Ishikawa (cell line): ENCODE results near the gene SPECC1.

Experiments
- CEBPB ChIP-seq: IDR thresholded peaks from 2 replicates; pipeline ENCODE4 v1.6.1; 2012
- CREB1 ChIP-seq: IDR thresholded peaks from 2 replicates; pipeline ENCODE4 v1.6.1; 2012; ENCODE audit warnings: low read depth
- EGR1 ChIP-seq: IDR thresholded peaks from 2 replicates; pipeline ENCODE4 v1.6.1; 2012
- EP300 ChIP-seq: IDR thresholded peaks from 2 replicates; pipeline ENCODE4 v1.6.1; 2012; ENCODE audit warnings: borderline replicate concordance
- FOXM1 ChIP-seq: IDR thresholded peaks from 2 replicates; pipeline ENCODE4 v1.6.1; 2012; ENCODE audit warnings: low read depth, borderline replicate concordance
- NFIC ChIP-seq: IDR thresholded peaks from 2 replicates; pipeline ENCODE4 v1.6.1; 2012
- RAD21 ChIP-seq: IDR thresholded peaks from 2 replicates; pipeline ENCODE4 v1.6.1; 2012; ENCODE audit warnings: low read depth
- TAF1 ChIP-seq: IDR thresholded peaks from 2 replicates; pipeline ENCODE4 v1.6.1; 2012; ENCODE audit warnings: low read depth, mild to moderate bottlenecking
- TCF12 ChIP-seq: IDR thresholded peaks from 2 replicates; pipeline ENCODE4 v1.6.1; 2012; ENCODE audit warnings: low read depth
- TEAD4 ChIP-seq: IDR thresholded peaks from 2 replicates; pipeline ENCODE4 v1.6.1; 2012
- YY1 ChIP-seq: IDR thresholded peaks from 2 replicates; pipeline ENCODE4 v1.6.1; 2012; ENCODE audit warnings: low read depth
- ZBTB7A ChIP-seq: IDR thresholded peaks from 2 replicates; pipeline ENCODE4 v1.6.1; 2012; ENCODE audit warnings: low read depth
- TF ChIP-seq, protein P1 (sequence below): IDR thresholded peaks from 2 replicates; pipeline ENCODE4 v1.6.1; 2012
- TF ChIP-seq, protein P2 (sequence below): IDR thresholded peaks from 2 replicates; pipeline ENCODE4 v1.6.1; 2012; ENCODE audit warnings: low read depth, mild to moderate bottlenecking
- TF ChIP-seq, protein P3 (sequence below): IDR thresholded peaks from 2 replicates; pipeline ENCODE4 v1.6.1; 2012

The SPECC1 gene

DNA sequence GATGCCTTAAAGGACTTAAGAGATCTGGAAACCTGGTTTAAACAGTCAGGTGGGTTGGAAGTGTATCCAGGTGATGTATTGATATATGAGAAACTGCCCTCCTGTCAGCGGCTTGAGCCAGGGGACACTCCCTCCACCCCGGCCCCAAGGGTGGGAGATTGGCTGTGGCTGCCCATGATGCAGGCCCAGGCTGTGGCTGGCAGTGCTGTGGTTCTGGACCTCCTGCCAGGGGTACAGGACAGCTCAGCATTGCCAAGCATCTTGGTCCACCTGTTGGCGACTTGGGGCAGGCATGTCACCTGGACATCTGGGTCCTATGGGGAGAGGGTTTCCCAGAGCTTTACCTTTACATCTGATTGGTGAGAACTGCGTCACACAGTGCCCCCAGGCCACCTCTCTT, 201.0 kb downstream of the SPECC1 start:
- TF ChIP-seq EP300 (no peak), EGR1 (no peak), TEAD4 (no peak), CREB1 (no peak), NFIC (no peak), ZBTB7A (no peak), TAF1 (no peak), FOXM1 (no peak), YY1 (no peak), RAD21 (no peak), TCF12 (no peak), CEBPB (no peak)
- TF ChIP-seq, protein P1, sequence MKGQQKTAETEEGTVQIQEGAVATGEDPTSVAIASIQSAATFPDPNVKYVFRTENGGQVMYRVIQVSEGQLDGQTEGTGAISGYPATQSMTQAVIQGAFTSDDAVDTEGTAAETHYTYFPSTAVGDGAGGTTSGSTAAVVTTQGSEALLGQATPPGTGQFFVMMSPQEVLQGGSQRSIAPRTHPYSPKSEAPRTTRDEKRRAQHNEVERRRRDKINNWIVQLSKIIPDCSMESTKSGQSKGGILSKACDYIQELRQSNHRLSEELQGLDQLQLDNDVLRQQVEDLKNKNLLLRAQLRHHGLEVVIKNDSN = no peak
- TF ChIP-seq, protein P2, sequence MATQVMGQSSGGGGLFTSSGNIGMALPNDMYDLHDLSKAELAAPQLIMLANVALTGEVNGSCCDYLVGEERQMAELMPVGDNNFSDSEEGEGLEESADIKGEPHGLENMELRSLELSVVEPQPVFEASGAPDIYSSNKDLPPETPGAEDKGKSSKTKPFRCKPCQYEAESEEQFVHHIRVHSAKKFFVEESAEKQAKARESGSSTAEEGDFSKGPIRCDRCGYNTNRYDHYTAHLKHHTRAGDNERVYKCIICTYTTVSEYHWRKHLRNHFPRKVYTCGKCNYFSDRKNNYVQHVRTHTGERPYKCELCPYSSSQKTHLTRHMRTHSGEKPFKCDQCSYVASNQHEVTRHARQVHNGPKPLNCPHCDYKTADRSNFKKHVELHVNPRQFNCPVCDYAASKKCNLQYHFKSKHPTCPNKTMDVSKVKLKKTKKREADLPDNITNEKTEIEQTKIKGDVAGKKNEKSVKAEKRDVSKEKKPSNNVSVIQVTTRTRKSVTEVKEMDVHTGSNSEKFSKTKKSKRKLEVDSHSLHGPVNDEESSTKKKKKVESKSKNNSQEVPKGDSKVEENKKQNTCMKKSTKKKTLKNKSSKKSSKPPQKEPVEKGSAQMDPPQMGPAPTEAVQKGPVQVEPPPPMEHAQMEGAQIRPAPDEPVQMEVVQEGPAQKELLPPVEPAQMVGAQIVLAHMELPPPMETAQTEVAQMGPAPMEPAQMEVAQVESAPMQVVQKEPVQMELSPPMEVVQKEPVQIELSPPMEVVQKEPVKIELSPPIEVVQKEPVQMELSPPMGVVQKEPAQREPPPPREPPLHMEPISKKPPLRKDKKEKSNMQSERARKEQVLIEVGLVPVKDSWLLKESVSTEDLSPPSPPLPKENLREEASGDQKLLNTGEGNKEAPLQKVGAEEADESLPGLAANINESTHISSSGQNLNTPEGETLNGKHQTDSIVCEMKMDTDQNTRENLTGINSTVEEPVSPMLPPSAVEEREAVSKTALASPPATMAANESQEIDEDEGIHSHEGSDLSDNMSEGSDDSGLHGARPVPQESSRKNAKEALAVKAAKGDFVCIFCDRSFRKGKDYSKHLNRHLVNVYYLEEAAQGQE = no peak
- TF ChIP-seq, protein P3, sequence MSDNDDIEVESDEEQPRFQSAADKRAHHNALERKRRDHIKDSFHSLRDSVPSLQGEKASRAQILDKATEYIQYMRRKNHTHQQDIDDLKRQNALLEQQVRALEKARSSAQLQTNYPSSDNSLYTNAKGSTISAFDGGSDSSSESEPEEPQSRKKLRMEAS = no peak

DNA sequence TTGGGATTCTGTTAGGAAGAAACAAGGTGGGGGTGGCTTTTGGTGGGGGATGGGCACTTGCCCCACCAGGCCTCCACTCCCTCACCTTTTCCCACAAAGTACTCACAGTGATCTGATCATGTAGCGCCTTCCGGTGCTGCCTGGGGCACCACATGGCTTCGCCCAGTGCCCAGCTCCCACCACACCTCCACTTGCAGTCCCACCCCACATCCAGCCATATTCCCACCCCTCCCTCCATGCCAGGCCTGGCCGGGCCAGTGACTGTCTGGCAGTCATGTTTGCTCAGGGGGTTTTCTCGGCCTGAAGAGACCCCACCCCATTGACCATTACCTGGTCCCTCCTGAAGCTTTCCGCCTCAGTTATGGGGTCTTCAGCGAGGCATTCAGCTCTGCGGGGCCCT, 201.5 kb downstream of the SPECC1 start:
- no peak for TF ChIP-seq RAD21
- TF ChIP-seq, protein P3 = no peak

DNA sequence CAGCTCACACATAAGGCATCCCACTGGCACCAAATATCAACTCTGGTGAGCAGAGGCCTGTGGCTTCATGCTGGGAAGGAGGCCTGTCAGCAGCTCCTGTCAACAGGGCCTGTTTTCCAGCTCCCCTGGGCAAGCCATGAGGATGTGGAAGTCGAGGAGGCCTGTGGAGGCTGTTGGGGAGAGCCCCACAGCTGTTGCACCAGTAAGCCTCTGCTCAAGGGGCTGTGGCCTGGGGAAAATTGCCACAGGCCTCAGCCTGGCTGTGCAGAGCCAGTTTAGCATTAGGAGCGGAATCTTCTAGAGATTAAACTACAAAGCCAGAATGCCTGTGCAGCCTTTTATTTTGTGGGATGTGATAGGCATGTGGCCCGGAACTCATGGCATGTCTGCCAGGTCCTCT, 202.1 kb downstream of the SPECC1 start:
- no peak for TF ChIP-seq TEAD4
- TF ChIP-seq EGR1 = no peak
- TF ChIP-seq, protein P2 = no peak
- no peak for TF ChIP-seq ZBTB7A
- TF ChIP-seq TCF12 = no peak
- no peak for TF ChIP-seq EP300

- no peak for TF ChIP-seq TAF1
- TF ChIP-seq, protein P2 = no peak
- TF ChIP-seq EP300 = no peak
- no peak for TF ChIP-seq NFIC
- TF ChIP-seq TCF12 = no peak
- TF ChIP-seq, protein P3 = no peak
- no peak for TF ChIP-seq CEBPB
- no peak for TF ChIP-seq FOXM1
Measured at GRCh38 chr17:20213449-20213848, 204.3 kb downstream of the SPECC1 start.

- TF ChIP-seq YY1 (no peak), ZBTB7A (no peak), TCF12 (no peak), NFIC (no peak), FOXM1 (no peak), RAD21 (no peak), EP300 (no peak), TAF1 (no peak), CEBPB (no peak), CREB1 (no peak), EGR1 (no peak), TEAD4 (no peak)
- TF ChIP-seq, protein P2 = no peak
- TF ChIP-seq, protein P1 = no peak
- TF ChIP-seq, protein P3 = no peak
Measured at GRCh38 chr17:20214794-20215193, 205.6 kb downstream of the SPECC1 start.
